Right cardiac atrium (tissue), 5 donors: ENCODE results near the gene ADGRV1. TPM values are rescaled to one million over a fixed set of nuclear protein-coding genes. Genes with fewer than 3 reads are reported as not detected.
A peak's percentile ranks its signal among the peaks of the same experiment; 100 is the strongest.

ENCODE experiments used
- ATAC-seq, 2 donors: fragments of 200-7000 bp; cut with Tn5 transposase; one replicate each; pipeline versions ENCODE4 v1.8.0 to v1.9.1; 2020; ENCODE audit warnings: moderate library complexity in 2 of 2, mild to moderate bottlenecking in 1 of 2
- DNase-seq, 3 donors: peaks; one replicate each; pipeline ENCODE4 v3.0.0-alpha.2; 2020
- H3K27ac ChIP-seq: one replicate; pipeline ENCODE4 v1.5.1; 2013; ENCODE audit warnings: mild to moderate bottlenecking, low read length, control low read depth, moderate library complexity
- H3K27me3 ChIP-seq: one replicate; pipeline ENCODE4 v1.6.1; 2013; ENCODE audit not compliant: control insufficient read depth, insufficient read depth
- H3K4me1 ChIP-seq: one replicate; pipeline ENCODE4 v1.6.1; 2013; ENCODE audit warnings: low read length; ENCODE audit not compliant: control insufficient read depth, insufficient read depth
- H3K4me3 ChIP-seq: one replicate; pipeline ENCODE4 v1.5.1; 2013; ENCODE audit warnings: low read length, control low read depth
- H3K9me3 ChIP-seq: one replicate; pipeline ENCODE4 v1.6.1; 2013; ENCODE audit warnings: low read length; ENCODE audit not compliant: control insufficient read depth
- WGBS: extraction: QIAGEN DNeasy Blood & Tissue Kit; methylation state at CpG from one replicate; pipeline ENCODE4 v1.1.7; 2013; 5-methylcytosine and 5-hydroxymethylcytosine counted together
- intact Hi-C, 4 donors: fragments of 100-400 bp; cut with DNase I; formaldehyde crosslinking; loops; one replicate each; pipeline versions ENCODE4 v1.11.0 to v1.14.0; 2022 to 2023
- polyA plus RNA-seq: library from polyadenylated mRNA; stranded (reverse); fragments of 200-250 nt; gene quantifications from one replicate; pipeline ENCODE4 v1.2.3, GENCODE V29; 2013
- total RNA-seq, 4 donors: library from RNA; stranded (reverse); fragmentation: NEBNext Ultra II Directional; extraction: Animal tissue kit (Norgen Biotek cat#: 25700); gene quantifications; one replicate each; pipeline ENCODE4 v1.2.1, GENCODE V29; 2021
- donor health status: healthy with polysubstance abuse.
- donor health status: DM: no; HTN: yes; CAD: no.
- donor health status: DM: no; HTN: no; CAD: no.
- donor health status: DM: no; HTN: yes; CAD: no; lungs with severe emphysema.
- donor health status: DM: yes; HTN: yes; CAD: no.

ADGRV1 gene
- total and polyA plus RNA-seq, 5 donors = 0.05 to 1.1 (median 0.37) TPM

DNA sequence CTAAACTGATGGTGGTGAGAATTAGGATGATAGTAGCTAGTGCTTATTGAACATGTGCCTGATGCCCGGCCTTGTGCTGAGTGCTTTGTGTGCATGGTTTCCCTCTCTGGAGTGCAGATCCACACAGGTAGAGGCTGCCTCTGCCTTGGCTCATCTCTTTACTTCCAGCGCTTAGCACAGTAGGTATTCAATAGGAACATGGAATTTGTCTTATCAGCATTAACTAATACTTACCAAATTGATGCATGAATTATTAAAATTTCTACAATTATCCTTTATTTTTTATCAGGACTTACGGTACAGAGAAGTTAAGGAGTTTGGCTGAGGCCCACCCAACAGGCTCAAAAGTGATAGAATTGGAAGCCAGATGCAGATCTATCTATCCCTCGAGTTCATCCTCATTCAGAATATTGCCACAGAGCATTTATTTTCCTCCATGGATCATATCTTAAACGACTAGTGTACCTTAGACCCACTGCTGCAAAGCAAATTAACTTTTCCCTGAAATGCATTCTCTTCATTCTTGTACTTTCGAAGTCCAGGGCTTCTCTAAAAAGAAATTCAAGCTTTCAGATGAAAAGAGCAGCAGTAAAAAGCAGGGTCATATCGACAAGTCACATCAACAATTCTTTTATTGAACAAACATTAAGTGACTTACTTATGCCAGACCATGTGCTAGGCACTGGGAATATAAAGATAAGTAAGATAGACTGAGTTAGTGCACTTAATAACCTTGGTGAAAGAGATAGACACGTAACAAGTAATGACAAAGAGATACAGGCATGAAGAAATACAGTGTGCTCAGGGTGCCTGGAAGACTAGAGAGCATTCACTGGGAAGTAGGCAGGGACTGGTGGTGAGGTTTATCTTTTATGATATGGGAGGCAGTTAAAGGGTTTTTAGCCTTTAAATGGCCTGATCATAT lies 534.5 kb downstream of the ADGRV1 start:
- H3K4me1 ChIP-seq = no peaks in the 10 kb centered on the region
- intact Hi-C loops = loop anchor here in 2 of 4 donors (10.0 kb wide), 1 partner anchor 158 kb away; no protein-coding TSS in a partner anchor
- H3K27me3 ChIP-seq = no peaks in the 10 kb centered on the region
- DNase-seq = no peak
- H3K4me3 ChIP-seq = no peak overlapping the region
- WGBS = 82% methylated on average over 8 of the region's 8 CpGs
- no peak for ATAC-seq
- no peak overlapping the region for H3K27ac ChIP-seq
- H3K9me3 ChIP-seq = no peaks in the 10 kb centered on the region

DNA sequence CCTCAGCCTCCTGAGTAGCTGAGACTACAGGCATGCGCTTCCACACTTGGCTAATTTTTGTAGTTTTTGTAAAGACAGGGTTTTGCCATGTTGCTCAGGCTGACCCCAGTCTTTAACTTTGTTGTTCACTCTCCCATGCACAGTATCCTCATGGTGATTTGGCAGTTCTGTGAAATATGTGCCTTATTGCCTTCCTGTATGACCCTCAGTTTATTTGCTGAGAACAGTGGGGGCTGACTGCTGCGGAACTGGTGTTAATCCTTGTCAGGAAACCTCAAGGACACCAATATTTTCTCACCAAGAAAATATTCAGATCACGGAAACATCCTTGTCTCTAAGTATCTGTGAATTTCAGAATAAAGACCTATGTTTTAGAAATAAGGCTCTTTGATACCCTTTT lies 536.7 kb downstream of the ADGRV1 start:
- ATAC-seq (no peak), DNase-seq (no peak)
- Histone ChIP-seq H3K27me3 (no peaks in the 10 kb centered on the region), H3K4me1 (peaks cover 2% of the 10 kb centered on the region), H3K27ac (no peak overlapping the region), H3K9me3 (no peaks in the 10 kb centered on the region), H3K4me3 (no peak overlapping the region)
- 85% methylated on average over 3 of the region's 3 CpGs for WGBS
- intact Hi-C loops = loop anchor here in 2 of 4 donors (10.0 kb wide), 1 partner anchor 161 kb away; no protein-coding TSS in a partner anchor

DNA sequence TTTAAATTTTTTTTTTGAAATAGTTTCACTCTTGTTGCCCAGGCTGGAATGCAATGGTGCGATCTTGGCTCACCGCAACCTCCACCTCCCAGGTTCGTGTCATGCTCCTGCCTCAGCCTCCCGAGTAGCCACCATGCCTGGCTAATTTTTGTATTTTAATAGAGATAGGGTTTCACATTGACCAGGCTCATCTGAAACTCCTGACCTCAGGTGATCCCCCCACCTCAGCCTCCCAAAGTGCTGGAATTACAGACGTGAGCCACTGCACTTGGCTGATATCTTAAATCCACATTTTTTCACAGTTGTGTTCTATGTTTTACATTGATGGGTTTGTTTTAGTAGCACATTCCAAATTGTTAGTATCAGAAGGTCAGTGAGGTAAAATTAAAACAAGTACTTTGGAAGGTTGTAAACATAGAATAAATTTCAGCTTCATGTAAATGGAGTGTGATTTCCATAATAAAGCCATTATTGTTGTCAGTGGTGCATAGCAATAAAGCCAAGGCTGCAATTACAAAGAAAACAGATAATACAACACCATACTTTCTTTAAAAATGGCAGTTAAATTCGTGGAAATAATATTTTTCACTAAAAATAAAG lies 537.3 kb downstream of the ADGRV1 start:
- ATAC-seq (no peak), DNase-seq (no peak)
- Histone ChIP-seq H3K27me3 (no peaks in the 10 kb centered on the region), H3K27ac (no peak overlapping the region), H3K4me3 (no peak overlapping the region), H3K9me3 (no peaks in the 10 kb centered on the region), H3K4me1 (peaks cover 2% of the 10 kb centered on the region)
- intact Hi-C loops = loop anchor here in 2 of 4 donors (10.0 kb wide), 1 partner anchor 161 kb away; no protein-coding TSS in a partner anchor
- 76% methylated on average over 6 of the region's 6 CpGs for WGBS

DNA sequence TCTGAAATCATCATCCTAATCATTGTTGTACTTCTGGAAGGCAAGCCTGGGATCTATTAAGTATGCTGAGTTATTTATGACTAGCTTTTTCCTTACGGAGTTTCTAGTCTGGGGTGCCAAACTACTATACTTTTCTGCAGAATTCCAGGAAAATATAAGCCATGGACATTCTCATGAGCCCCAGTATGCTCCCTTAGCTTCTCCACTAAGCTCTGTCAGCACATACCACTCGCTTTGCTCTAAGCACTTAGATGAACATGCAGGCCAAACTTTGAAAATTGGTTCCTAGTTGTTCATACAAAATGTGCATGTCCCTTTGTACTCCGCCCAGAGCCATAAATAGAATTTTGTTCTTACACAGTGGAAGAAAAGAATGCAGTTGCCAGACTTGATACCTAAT lies 539.9 kb downstream of the ADGRV1 start:
- ATAC-seq = peak in 1 of 2 donors; percentile 75
- Histone ChIP-seq H3K9me3 (no peaks in the 10 kb centered on the region), H3K27me3 (no peaks in the 10 kb centered on the region), H3K4me3 (no peak overlapping the region), H3K4me1 (peaks cover 2% of the 10 kb centered on the region), H3K27ac (no peak overlapping the region)
- intact Hi-C loops = loop anchor here in 2 of 4 donors (10.0 kb wide), 1 partner anchor 164 kb away; no protein-coding TSS in a partner anchor
- 60% methylated on average over 3 of the region's 3 CpGs for WGBS
- DNase-seq = no peak

- Histone ChIP-seq H3K9me3 (no peaks in the 10 kb centered on the region), H3K4me1 (peaks cover 2% of the 10 kb centered on the region), H3K4me3 (no peak overlapping the region), H3K27ac (no peak overlapping the region), H3K27me3 (no peaks in the 10 kb centered on the region)
- DNase-seq = peak; percentile 70 to 80 (median 76)
- WGBS = 39% methylated on average over 8 of the region's 8 CpGs
- peak; percentile 96 to 97 for ATAC-seq
- intact Hi-C loops = loop anchor here (2.0 to 10.0 kb wide), 5 partner anchors 111 to 283 kb away; partner anchors contain the start of gene ARRDC3 (in 2 of the 4)
These were observed 543.2 kb downstream of the ADGRV1 start for GRCh38 chr5:91101600-91102379.

DNA sequence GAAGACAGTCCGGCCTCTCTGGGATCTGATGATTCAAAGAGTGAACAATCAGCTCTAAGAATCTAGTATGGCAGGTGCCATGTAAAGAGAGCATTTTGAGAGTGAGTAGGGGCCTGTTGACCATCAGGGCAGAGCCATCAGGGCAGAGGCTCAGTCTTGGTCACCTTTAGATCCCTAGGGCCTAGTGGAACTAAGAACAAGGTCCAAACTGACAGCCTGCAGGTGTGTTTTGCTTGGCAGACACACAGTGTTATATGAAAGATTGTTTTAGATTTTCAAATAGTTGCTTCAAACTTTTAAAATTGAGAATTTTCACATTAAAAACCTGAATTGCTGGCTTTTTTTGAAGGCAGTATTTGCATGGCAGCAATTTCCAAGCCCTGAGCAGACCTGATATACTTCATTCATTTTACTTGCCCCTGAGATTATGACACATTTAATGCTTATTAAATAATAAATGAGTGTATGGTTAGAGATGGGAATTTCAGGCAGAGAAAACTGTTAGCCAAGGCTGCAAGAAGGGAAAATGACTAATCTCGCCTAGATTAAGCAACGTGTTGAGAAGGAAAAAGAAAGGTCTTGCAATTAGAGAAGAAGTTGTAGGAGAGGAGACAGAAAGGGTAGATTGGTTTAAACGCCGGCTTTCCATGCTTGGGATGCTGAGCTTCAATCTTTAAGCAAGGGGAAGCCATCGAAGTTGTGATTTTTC lies 544.9 kb downstream of the ADGRV1 start:
- DNase-seq (no peak), ATAC-seq (no peak)
- Histone ChIP-seq H3K27me3 (no peaks in the 10 kb centered on the region), H3K4me1 (peaks cover 1% of the 10 kb centered on the region), H3K4me3 (no peak overlapping the region), H3K9me3 (no peaks in the 10 kb centered on the region), H3K27ac (no peak overlapping the region)
- intact Hi-C loops = loop anchor here in 2 of 4 donors (2.0 to 10.0 kb wide), 4 partner anchors 109 to 279 kb away; partner anchors contain the start of gene ARRDC3 (in 1 of the 2)
- 79% methylated on average over 6 of the region's 6 CpGs for WGBS

DNA sequence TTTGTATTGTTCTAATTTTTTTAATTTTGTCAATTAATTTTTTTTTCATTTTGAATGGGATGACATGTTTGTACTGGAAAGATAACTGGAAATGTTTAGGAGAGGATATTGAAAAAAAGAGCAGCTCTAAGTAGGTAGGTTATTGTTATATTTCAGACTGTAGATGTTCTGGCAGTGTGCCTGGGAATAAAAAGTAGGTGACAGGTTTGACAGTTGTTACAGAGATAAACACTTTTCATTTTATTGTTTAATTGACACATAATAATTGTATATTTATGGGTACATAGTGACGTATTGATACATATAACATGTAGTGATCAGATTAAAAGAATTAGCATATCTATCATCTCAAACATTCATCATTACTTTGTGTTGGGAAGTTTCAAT lies 545.5 kb downstream of the ADGRV1 start:
- ATAC-seq = no peak
- WGBS = 90% methylated on average over 1 of the region's 1 CpG
- DNase-seq = no peak
- Histone ChIP-seq H3K27ac (no peak overlapping the region), H3K4me1 (no peaks in the 10 kb centered on the region), H3K4me3 (no peak overlapping the region), H3K27me3 (no peaks in the 10 kb centered on the region), H3K9me3 (no peaks in the 10 kb centered on the region)
- intact Hi-C loops = loop anchor here in 2 of 4 donors (5.0 to 10.0 kb wide), 3 partner anchors 108 to 172 kb away; no protein-coding TSS in a partner anchor

DNA sequence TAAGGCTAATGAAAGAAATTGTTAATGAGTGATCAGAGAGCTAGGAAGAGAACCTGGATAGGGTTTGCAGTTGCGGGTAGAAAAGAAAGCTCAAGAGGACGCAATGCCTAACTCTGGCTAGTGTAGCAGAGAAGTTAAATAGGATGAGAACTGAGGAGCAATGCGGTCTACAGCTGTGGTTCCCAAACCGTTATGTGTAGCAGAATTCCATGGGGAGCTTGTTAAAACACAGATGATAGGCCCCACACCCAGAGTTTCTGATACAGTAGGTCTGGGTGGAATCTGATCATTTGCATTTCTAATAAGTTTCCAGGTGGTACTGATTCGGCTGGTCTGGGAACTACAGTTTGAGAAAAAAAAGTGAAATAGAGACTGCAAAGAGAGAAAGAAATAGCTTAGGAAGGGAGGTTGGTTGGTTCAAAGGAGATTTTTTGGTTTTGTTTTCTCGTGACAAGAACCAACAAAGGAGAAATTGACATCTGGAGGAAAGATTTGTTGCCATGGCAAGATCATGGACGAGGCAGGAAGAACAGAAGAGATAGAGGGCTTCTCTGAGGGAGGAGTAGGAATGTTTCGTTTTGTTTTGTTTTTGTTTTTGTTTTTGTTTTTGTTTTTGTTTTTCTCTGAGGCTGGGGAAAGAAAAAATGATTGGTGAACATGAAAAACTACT lies 548.4 kb downstream of the ADGRV1 start:
- H3K27me3 ChIP-seq = no peaks in the 10 kb centered on the region
- no peak for DNase-seq
- H3K27ac ChIP-seq = no peak overlapping the region
- 62% methylated on average over 8 of the region's 8 CpGs for WGBS
- intact Hi-C loops = loop anchor here in 1 of 4 donors (5.0 to 10.0 kb wide), 2 partner anchors 168 to 280 kb away; no protein-coding TSS in a partner anchor
- no peak overlapping the region for H3K4me3 ChIP-seq
- no peaks in the 10 kb centered on the region for H3K4me1 ChIP-seq
- no peaks in the 10 kb centered on the region for H3K9me3 ChIP-seq
- no peak for ATAC-seq

DNA sequence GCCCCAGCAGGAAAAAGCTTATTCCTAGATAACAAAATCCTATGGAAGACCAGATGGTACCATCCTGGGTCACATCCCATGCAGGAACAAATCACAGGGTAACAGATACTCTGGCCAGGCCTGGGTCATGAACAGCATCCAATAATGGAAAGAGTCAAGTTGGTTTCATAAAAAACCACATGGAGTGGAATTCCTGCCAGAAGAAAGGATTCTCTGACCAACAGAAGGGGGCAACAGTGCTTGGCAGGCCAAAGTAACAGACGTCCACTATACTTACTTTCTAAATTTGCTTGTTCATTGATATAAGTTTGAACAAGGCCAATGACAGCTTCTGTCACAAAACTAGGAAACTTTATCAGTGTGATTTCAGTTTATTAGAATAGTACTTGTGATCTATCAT lies 551.0 kb downstream of the ADGRV1 start:
- intact Hi-C loops = loop anchor here in 2 of 4 donors (5.0 to 10.0 kb wide), 4 partner anchors 105 to 278 kb away; no protein-coding TSS in a partner anchor
- Histone ChIP-seq H3K4me1 (no peaks in the 10 kb centered on the region), H3K27ac (no peak overlapping the region), H3K27me3 (no peaks in the 10 kb centered on the region), H3K9me3 (no peaks in the 10 kb centered on the region), H3K4me3 (no peak overlapping the region)
- ATAC-seq (no peak), DNase-seq (no peak)
- WGBS = 33% methylated on average over 1 of the region's 1 CpG
